ENCODE measurements around the gene NELL1.

NELL1 gene

GRCh38 chr11:21470521-21470920, 801.1 kb downstream of the NELL1 start:
- TF ChIP-seq OSR1 (CRISPR knock-in tag; IDR thresholded peaks at IDR 0.05) (no peak), POU6F1 (CRISPR knock-in tag; IDR thresholded peaks at IDR 0.05; ENCODE audit: borderline replicate concordance, low read depth) (no peak), RARB (CRISPR knock-in tag; IDR thresholded peaks at IDR 0.05) (no peak), TCF4 (CRISPR knock-in tag; IDR thresholded peaks at IDR 0.05; ENCODE audit: borderline replicate concordance) (no peak), ZNF70 (CRISPR knock-in tag; IDR thresholded peaks at IDR 0.05) (no peak), ZNF8 (CRISPR knock-in tag; IDR thresholded peaks at IDR 0.05) (no peak), TOX (CRISPR knock-in tag; IDR thresholded peaks at IDR 0.05; ENCODE audit: borderline replicate concordance) (no peak), ZC3H10 (CRISPR knock-in tag; IDR thresholded peaks at IDR 0.05) (no peak), CREB5 (CRISPR knock-in tag; IDR thresholded peaks at IDR 0.05; ENCODE audit: low read depth) (no peak)
- ATAC-seq: no peak

- no peak for TF ChIP-seq CREB5 (CRISPR knock-in tag; IDR thresholded peaks at IDR 0.05; ENCODE audit: low read depth)
- no peak for TF ChIP-seq BACH2 (CRISPR knock-in tag; IDR thresholded peaks at IDR 0.05; ENCODE audit: borderline replicate concordance)
- no peak for TF ChIP-seq SNAI2 (CRISPR knock-in tag; IDR thresholded peaks at IDR 0.05)
- no peak for TF ChIP-seq RARB (CRISPR knock-in tag; IDR thresholded peaks at IDR 0.05)
- no peak for TF ChIP-seq CSRNP3 (CRISPR knock-in tag; IDR thresholded peaks at IDR 0.05)
- no peak for ATAC-seq
These were observed 802.9 kb downstream of the NELL1 start for GRCh38 chr11:21472261-21472660.

- ATAC-seq: no peak
- TF ChIP-seq ZNF565 (CRISPR knock-in tag; conservative IDR thresholded peaks at IDR 0.05; ENCODE audit: low read depth) (no peak), ZFP3 (CRISPR knock-in tag; IDR thresholded peaks at IDR 0.05) (no peak), POU6F1 (CRISPR knock-in tag; IDR thresholded peaks at IDR 0.05; ENCODE audit: borderline replicate concordance, low read depth) (no peak), ZC3H10 (CRISPR knock-in tag; IDR thresholded peaks at IDR 0.05) (no peak), GLIS3 (CRISPR knock-in tag; IDR thresholded peaks at IDR 0.05) (no peak), BACH2 (CRISPR knock-in tag; IDR thresholded peaks at IDR 0.05; ENCODE audit: borderline replicate concordance) (no peak), ZNF8 (CRISPR knock-in tag; IDR thresholded peaks at IDR 0.05) (no peak), PPARA (CRISPR knock-in tag; IDR thresholded peaks at IDR 0.05; ENCODE audit: borderline replicate concordance) (no peak), PATZ1 (CRISPR knock-in tag; IDR thresholded peaks at IDR 0.05; ENCODE audit: borderline replicate concordance) (no peak), ARNTL (CRISPR knock-in tag; IDR thresholded peaks at IDR 0.05; ENCODE audit: borderline replicate concordance, low read depth) (no peak), ZNF70 (CRISPR knock-in tag; IDR thresholded peaks at IDR 0.05) (no peak)
These were observed 805.1 kb downstream of the NELL1 start for GRCh38 chr11:21474529-21474928.

- ATAC-seq: no peak
- TF ChIP-seq OSR1 (CRISPR knock-in tag; IDR thresholded peaks at IDR 0.05): no peak
- no peak for TF ChIP-seq TOX (CRISPR knock-in tag; IDR thresholded peaks at IDR 0.05; ENCODE audit: borderline replicate concordance)
- TF ChIP-seq ISL1 (CRISPR knock-in tag; IDR thresholded peaks at IDR 0.05): no peak
These were observed 805.9 kb downstream of the NELL1 start for GRCh38 chr11:21475276-21475675.

Measured in SK-N-SH treated with all-trans-retinoic acid at 6 μM for 48 hours (cell line).